Mesenchymal stem cell (in vitro differentiated cells and primary cell): Measurements from ENCODE around the gene PHIP.

Experiments
- DNase-seq: peaks from one replicate; pipeline ENCODE4 v3.0.0-alpha.2; 2013
- H2AFZ ChIP-seq: one replicate; pipeline ENCODE4 v1.6.1; 2013; ENCODE audit warnings: low read depth, mild to moderate bottlenecking, control low read depth, inconsistent platforms, low read length, moderate library complexity
- H2AK5ac ChIP-seq: 2 replicates; pipeline ENCODE4 v1.6.1; 2013; ENCODE audit warnings: low read length, moderate library complexity, mild to moderate bottlenecking, inconsistent platforms; ENCODE audit not compliant: severe bottlenecking
- H2BK120ac ChIP-seq: one replicate; pipeline ENCODE4 v1.6.1; 2013; ENCODE audit warnings: low read depth, mild to moderate bottlenecking, inconsistent platforms, low read length, moderate library complexity
- H2BK12ac ChIP-seq, 2 experiments: one replicate each; pipeline ENCODE4 v1.6.1; 2013; ENCODE audit warnings: inconsistent platforms in 2 of 2, low read length in 2 of 2, mild to moderate bottlenecking in 2 of 2, moderate library complexity in 2 of 2, control low read depth in 1 of 2
- H2BK15ac ChIP-seq: one replicate; pipeline ENCODE4 v1.6.1; 2013; ENCODE audit warnings: mild to moderate bottlenecking, low read depth, inconsistent platforms; ENCODE audit not compliant: poor library complexity, severe bottlenecking
- H2BK5ac ChIP-seq: 2 replicates; pipeline ENCODE4 v1.6.1; 2013; ENCODE audit warnings: low read depth, mild to moderate bottlenecking, low read length, control low read depth, inconsistent platforms; ENCODE audit not compliant: poor library complexity, severe bottlenecking
- H3K14ac ChIP-seq, 2 experiments: one replicate each; pipeline ENCODE4 v1.6.1; 2013; ENCODE audit warnings: inconsistent platforms in 2 of 2, low read length in 2 of 2, control low read depth in 1 of 2, mild to moderate bottlenecking in 1 of 2, moderate library complexity in 1 of 2
- H3K18ac ChIP-seq, 2 experiments: one replicate each; pipeline ENCODE4 v1.6.1; 2013; ENCODE audit warnings: inconsistent platforms in 2 of 2, low read length in 2 of 2, control low read depth in 1 of 2, low read depth in 1 of 2, mild to moderate bottlenecking in 1 of 2
- H3K23ac ChIP-seq, 2 experiments: one replicate each; pipeline ENCODE4 v1.6.1; 2013; ENCODE audit warnings: inconsistent platforms in 2 of 2, low read length in 2 of 2, mild to moderate bottlenecking in 2 of 2, moderate library complexity in 2 of 2, control low read depth in 1 of 2
- H3K27ac ChIP-seq: 2 replicates; pipeline ENCODE4 v1.5.1; 2013; ENCODE audit warnings: mild to moderate bottlenecking, moderate library complexity, low read length, control low read depth, inconsistent platforms; ENCODE audit not compliant: poor library complexity, severe bottlenecking
- H3K27me3 ChIP-seq, 2 experiments: 2 replicates each; pipeline versions ENCODE4 v1.6.1 to v1.7.0; 2013; ENCODE audit warnings: low read length in 2 of 2, mild to moderate bottlenecking in 2 of 2, moderate library complexity in 2 of 2, control low read depth in 1 of 2, inconsistent platforms in 1 of 2; ENCODE audit not compliant: control insufficient read depth in 1 of 2, insufficient read depth in 1 of 2
- H3K36me3 ChIP-seq, 2 experiments: 2 replicates each; pipeline versions ENCODE4 v1.6.1 to v1.7.0; 2013; ENCODE audit warnings: low read length in 2 of 2, control low read depth in 1 of 2, inconsistent platforms in 1 of 2, low read depth in 1 of 2, mild to moderate bottlenecking in 1 of 2; ENCODE audit not compliant: insufficient read depth in 2 of 2, control insufficient read depth in 1 of 2
- H3K4ac ChIP-seq, 2 experiments: one replicate each; pipeline ENCODE4 v1.6.1; 2013; ENCODE audit warnings: inconsistent platforms in 2 of 2, low read length in 2 of 2, mild to moderate bottlenecking in 2 of 2, moderate library complexity in 2 of 2, control low read depth in 1 of 2, low read depth in 1 of 2
- H3K4me1 ChIP-seq: 2 replicates; pipeline ENCODE4 v1.6.1; 2013; ENCODE audit warnings: low read depth, low read length, control low read depth; ENCODE audit not compliant: control insufficient read depth, insufficient read depth
- H3K4me2 ChIP-seq: 2 replicates; pipeline ENCODE4 v1.6.1; 2013; ENCODE audit warnings: low read length, mild to moderate bottlenecking, inconsistent platforms; ENCODE audit not compliant: poor library complexity, severe bottlenecking
- H3K4me3 ChIP-seq, 2 experiments: 2 replicates each; pipeline versions ENCODE4 v1.5.1 to v1.7.0; 2013; ENCODE audit warnings: low read length in 2 of 2, mild to moderate bottlenecking in 2 of 2, control low read depth in 1 of 2, low read depth in 1 of 2; ENCODE audit not compliant: insufficient read depth in 1 of 2
- H3K79me1 ChIP-seq: replicated peaks from 2 replicates; pipeline ENCODE4 v1.6.1; 2013; ENCODE audit warnings: mild to moderate bottlenecking, control low read depth, low read length, inconsistent platforms; ENCODE audit not compliant: poor library complexity, severe bottlenecking
- H3K9ac ChIP-seq: 2 replicates; pipeline ENCODE4 v1.7.0; 2013; ENCODE audit warnings: mild to moderate bottlenecking, low read length, moderate library complexity
- H3K9me3 ChIP-seq: 2 replicates; pipeline ENCODE4 v1.7.0; 2013; ENCODE audit warnings: mild to moderate bottlenecking, low read length; ENCODE audit not compliant: control insufficient read depth
- H4K8ac ChIP-seq: one replicate; pipeline ENCODE4 v1.6.1; 2013; ENCODE audit warnings: inconsistent platforms, mild to moderate bottlenecking, low read length, moderate library complexity
- H4K91ac ChIP-seq: one replicate; pipeline ENCODE4 v1.6.1; 2013; ENCODE audit warnings: mild to moderate bottlenecking, low read length, inconsistent platforms
- WGBS: methylation state at CpG from one replicate; pipeline ENCODE4 v1.1.7; 2013; ENCODE audit warnings: mixed read lengths; 5-methylcytosine and 5-hydroxymethylcytosine counted together

The PHIP gene

GRCh38 chr6:79056226-79056625 is 21.8 kb downstream of the PHIP start:
- no peak overlapping the region for H3K4me2 ChIP-seq
- H2BK5ac ChIP-seq = no peak overlapping the region
- no peak overlapping the region for H3K23ac ChIP-seq
- H2AK5ac ChIP-seq = no peak overlapping the region
- 70% methylated on average over 1 of the region's 1 CpG for WGBS
- DNase-seq = no peak
- no peak overlapping the region for H3K9ac ChIP-seq
- H3K79me1 ChIP-seq = peaks cover 12% of the 10 kb centered on the region
- H3K18ac ChIP-seq = no peak overlapping the region
- H2AFZ ChIP-seq = no peak overlapping the region
- no peak overlapping the region for H4K8ac ChIP-seq
- H3K4me1 ChIP-seq = no peaks in the 10 kb centered on the region
- H3K4ac ChIP-seq = no peak overlapping the region
- H2BK12ac ChIP-seq = no peak overlapping the region
- no peaks in the 10 kb centered on the region for H3K9me3 ChIP-seq
- H3K36me3 ChIP-seq = peaks cover 3 to 90% of the 10 kb centered on the region in 2 experiments
- no peak overlapping the region for H3K4me3 ChIP-seq
- H2BK15ac ChIP-seq = no peak overlapping the region
- no peak overlapping the region for H4K91ac ChIP-seq
- no peaks in the 10 kb centered on the region for H3K27me3 ChIP-seq
- H3K27ac ChIP-seq = no peak overlapping the region
- H2BK120ac ChIP-seq = no peak overlapping the region
- H3K14ac ChIP-seq = no peak overlapping the region

DNA sequence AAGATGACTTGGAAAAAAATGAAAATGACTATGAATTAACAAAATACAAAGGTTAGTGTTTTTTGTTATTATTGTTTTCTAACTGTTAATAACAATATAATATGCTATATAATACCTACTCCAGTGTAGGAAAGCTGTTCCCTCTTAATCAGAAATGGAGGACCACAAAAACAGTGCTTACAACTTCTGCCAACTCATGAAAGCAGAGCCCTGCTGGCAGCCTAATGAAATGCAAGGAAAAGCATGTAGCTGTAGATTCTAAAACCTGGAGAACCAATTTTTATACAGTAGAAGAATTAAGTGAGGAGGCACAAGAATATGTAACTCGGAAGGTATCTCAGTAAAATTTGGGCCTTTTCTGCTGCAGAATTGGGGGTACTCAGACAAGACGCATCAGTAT is 29.4 kb downstream of the PHIP start:
- peak; percentile 45 for DNase-seq
- WGBS = 83% methylated on average over 1 of the region's 2 CpGs
- Histone ChIP-seq H3K27me3 (no peaks in the 10 kb centered on the region), H3K36me3 (peaks cover 6 to 54% of the 10 kb centered on the region in 2 experiments), H3K4me3 (no peak overlapping the region), H3K27ac (no peak overlapping the region), H3K4ac (no peak overlapping the region), H3K14ac (no peak overlapping the region), H2AFZ (no peak overlapping the region), H2BK12ac (no peak overlapping the region), H3K9me3 (no peaks in the 10 kb centered on the region), H3K9ac (no peak overlapping the region), H2BK5ac (no peak overlapping the region), H3K4me1 (no peaks in the 10 kb centered on the region), H3K4me2 (no peak overlapping the region), H3K18ac (no peak overlapping the region), H4K91ac (no peak overlapping the region), H3K23ac (no peak overlapping the region), H4K8ac (no peak overlapping the region), H3K79me1 (peaks cover 7% of the 10 kb centered on the region), H2AK5ac (no peak overlapping the region), H2BK120ac (no peak overlapping the region), H2BK15ac (no peak overlapping the region)

DNA sequence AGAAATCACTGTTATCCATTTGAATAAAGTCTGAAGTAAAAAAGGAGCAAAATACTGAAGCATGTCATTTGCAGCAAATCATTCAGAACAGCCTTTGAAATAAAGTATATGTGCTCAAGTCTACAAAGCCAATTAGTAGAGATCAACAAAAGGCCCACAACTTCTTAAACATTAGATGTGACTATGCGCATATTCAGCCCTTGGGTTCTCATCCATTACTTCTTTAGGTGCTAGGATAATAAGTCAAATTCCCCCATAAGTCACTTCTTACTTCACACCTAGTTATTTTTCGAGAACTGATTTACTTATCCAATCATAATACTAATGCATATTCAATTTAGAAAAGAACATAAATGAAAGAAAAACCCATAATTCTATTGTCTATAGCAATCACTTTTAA is 31.0 kb downstream of the PHIP start:
- no peak for DNase-seq
- no peak overlapping the region for H3K18ac ChIP-seq
- H2AK5ac ChIP-seq = no peak overlapping the region
- H2BK120ac ChIP-seq = no peak overlapping the region
- no peak overlapping the region for H3K9ac ChIP-seq
- H3K27ac ChIP-seq = no peak overlapping the region
- H4K8ac ChIP-seq = no peak overlapping the region
- H3K14ac ChIP-seq = no peak overlapping the region
- no peak overlapping the region for H4K91ac ChIP-seq
- H3K9me3 ChIP-seq = no peaks in the 10 kb centered on the region
- H3K4me2 ChIP-seq = no peak overlapping the region
- no peak overlapping the region for H3K23ac ChIP-seq
- peaks cover 4% of the 10 kb centered on the region for H3K79me1 ChIP-seq
- H3K27me3 ChIP-seq = no peaks in the 10 kb centered on the region
- no peak overlapping the region for H3K4me3 ChIP-seq
- no peak overlapping the region for H2BK5ac ChIP-seq
- WGBS = 96% methylated on average over 1 of the region's 2 CpGs
- no peak overlapping the region for H3K4ac ChIP-seq
- no peaks in the 10 kb centered on the region for H3K4me1 ChIP-seq
- H3K36me3 ChIP-seq = peaks cover 3 to 48% of the 10 kb centered on the region in 2 experiments
- H2BK15ac ChIP-seq = no peak overlapping the region
- no peak overlapping the region for H2AFZ ChIP-seq
- no peak overlapping the region for H2BK12ac ChIP-seq

GRCh38 chr6:79045966-79046365 is 32.1 kb downstream of the PHIP start:
- Histone ChIP-seq H3K27me3 (no peaks in the 10 kb centered on the region), H2BK5ac (no peak overlapping the region), H3K4ac (no peak overlapping the region), H3K9ac (no peak overlapping the region), H3K4me2 (no peak overlapping the region), H2AK5ac (no peak overlapping the region), H3K4me1 (no peaks in the 10 kb centered on the region), H2BK120ac (no peak overlapping the region), H3K4me3 (no peak overlapping the region), H3K23ac (no peak overlapping the region), H2BK12ac (no peak overlapping the region), H3K27ac (no peak overlapping the region), H3K14ac (no peak overlapping the region), H3K36me3 (peaks cover 3 to 47% of the 10 kb centered on the region in 2 experiments), H2AFZ (no peak overlapping the region), H2BK15ac (no peak overlapping the region), H4K91ac (no peak overlapping the region), H3K18ac (no peak overlapping the region), H4K8ac (no peak overlapping the region), H3K79me1 (peaks cover 3% of the 10 kb centered on the region), H3K9me3 (no peaks in the 10 kb centered on the region)
- 73% methylated on average over 2 of the region's 2 CpGs for WGBS
- DNase-seq = no peak
